ENCODE data around the gene KLHL42. TPM values are rescaled to one million over a fixed set of nuclear protein-coding genes. Genes with fewer than 3 reads are reported as not detected.
A peak's percentile ranks its signal among the peaks of the same experiment; 100 is the strongest.

KLHL42 gene
- total and polyA plus RNA-seq, 4 donors = 7.5 to 32.5 (median 15.3) TPM

DNA sequence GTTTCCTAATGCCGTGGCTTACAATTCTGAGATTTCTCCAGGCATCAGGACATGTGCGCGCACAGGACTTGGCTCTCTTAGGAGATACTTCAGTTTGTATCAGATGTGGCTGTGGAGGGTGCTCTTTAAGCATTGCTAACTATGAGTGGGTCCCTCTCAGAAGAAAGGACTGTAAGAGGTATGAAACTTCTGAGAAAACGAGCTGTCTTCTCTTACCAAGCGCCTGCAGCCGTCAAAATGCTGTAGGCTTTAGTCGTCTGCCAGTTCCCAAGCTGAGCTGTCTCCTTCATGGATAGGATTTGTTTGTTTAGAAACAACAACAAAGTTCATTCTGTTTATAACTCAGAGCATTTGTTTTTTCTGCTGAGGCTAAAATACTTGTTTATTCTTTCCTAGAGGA is 16.1 kb downstream of the KLHL42 start:
- TF ChIP-seq, protein P1, sequence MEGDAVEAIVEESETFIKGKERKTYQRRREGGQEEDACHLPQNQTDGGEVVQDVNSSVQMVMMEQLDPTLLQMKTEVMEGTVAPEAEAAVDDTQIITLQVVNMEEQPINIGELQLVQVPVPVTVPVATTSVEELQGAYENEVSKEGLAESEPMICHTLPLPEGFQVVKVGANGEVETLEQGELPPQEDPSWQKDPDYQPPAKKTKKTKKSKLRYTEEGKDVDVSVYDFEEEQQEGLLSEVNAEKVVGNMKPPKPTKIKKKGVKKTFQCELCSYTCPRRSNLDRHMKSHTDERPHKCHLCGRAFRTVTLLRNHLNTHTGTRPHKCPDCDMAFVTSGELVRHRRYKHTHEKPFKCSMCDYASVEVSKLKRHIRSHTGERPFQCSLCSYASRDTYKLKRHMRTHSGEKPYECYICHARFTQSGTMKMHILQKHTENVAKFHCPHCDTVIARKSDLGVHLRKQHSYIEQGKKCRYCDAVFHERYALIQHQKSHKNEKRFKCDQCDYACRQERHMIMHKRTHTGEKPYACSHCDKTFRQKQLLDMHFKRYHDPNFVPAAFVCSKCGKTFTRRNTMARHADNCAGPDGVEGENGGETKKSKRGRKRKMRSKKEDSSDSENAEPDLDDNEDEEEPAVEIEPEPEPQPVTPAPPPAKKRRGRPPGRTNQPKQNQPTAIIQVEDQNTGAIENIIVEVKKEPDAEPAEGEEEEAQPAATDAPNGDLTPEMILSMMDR (IDR thresholded peaks at IDR 0.05; ENCODE audit: control extremely low read depth, extremely low read depth) = no peak
- no peak overlapping the region for H3K27ac ChIP-seq (ENCODE audit: low read depth in 1 of 2, low read length in 1 of 2)

DNA sequence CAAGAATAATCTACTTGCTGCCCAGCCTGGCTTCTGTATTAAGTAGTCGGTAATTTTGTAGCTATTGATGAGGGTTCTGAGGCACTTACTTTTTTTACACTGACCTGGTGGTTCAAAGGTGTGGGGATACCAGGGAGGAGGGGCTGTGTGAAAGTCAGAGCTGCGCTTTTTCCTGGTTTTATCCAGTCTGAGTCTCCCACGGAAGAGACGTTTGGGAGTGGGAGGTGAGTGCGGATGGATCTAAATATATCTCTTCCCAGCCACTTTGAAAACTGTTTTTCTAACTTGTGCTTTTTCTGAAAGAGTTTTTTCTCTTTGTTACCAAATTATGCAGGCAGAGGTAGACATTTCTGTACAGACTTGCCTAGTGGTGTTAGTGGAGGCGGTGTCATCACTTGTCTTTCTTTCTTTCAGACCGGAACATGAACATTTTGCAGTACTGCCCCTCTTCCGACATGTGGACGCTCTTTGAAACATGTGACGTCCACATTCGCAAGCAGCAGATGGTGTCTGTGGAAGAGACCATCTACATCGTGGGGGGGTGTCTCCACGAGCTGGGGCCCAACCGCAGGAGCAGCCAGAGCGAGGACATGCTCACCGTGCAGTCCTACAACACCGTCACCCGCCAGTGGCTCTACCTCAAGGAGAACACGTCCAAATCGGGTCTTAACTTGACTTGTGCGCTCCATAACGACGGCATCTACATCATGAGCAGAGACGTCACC is 17.4 kb downstream of the KLHL42 start:
- Histone ChIP-seq H3K9ac (ENCODE audit: insufficient read depth in 1 of 2, low read length in 2 of 2) (no peak overlapping the region), H3K4me3 (no peak overlapping the region), H3K4me1 (ENCODE audit: control insufficient read depth in 5 of 5, insufficient read depth in 5 of 5, low read length in 5 of 5) (peaks cover 0 to 4% (median 0%) of the 10 kb centered on the region in 5 donors), H3K9me3 (ENCODE audit: control insufficient read depth in 4 of 4, insufficient read depth in 3 of 4, low read length in 3 of 4) (no peaks in the 10 kb centered on the region), H3K27ac (ENCODE audit: low read depth in 1 of 2, low read length in 1 of 2) (no peak overlapping the region), H3K27me3 (ENCODE audit: control insufficient read depth in 3 of 3, insufficient read depth in 3 of 3, low read length in 2 of 3) (no peaks in the 10 kb centered on the region), H3K36me3 (ENCODE audit: control insufficient read depth in 4 of 4, insufficient read depth in 4 of 4, low read length in 4 of 4) (peaks cover 10 to 35% (median 27%) of the 10 kb centered on the region in 4 donors)
- WGBS, 2 donors = 93 to 96% methylated on average over 24 of the region's 24 CpGs
- DNase-seq (no peak), ATAC-seq (ENCODE audit: insufficient read depth, low FRiP score) (no peak)
- TF ChIP-seq, protein P1 (IDR thresholded peaks at IDR 0.05; ENCODE audit: control extremely low read depth, extremely low read depth) = no peak

More for the DNA sequence above, 16.1 kb downstream of the KLHL42 start:
- Histone ChIP-seq H3K9me3 (ENCODE audit: control insufficient read depth in 4 of 4, insufficient read depth in 3 of 4, low read length in 3 of 4) (no peaks in the 10 kb centered on the region), H3K27me3 (ENCODE audit: control insufficient read depth in 3 of 3, insufficient read depth in 3 of 3, low read length in 2 of 3) (no peaks in the 10 kb centered on the region), H3K4me3 (no peak overlapping the region), H3K4me1 (ENCODE audit: control insufficient read depth in 5 of 5, insufficient read depth in 5 of 5, low read length in 5 of 5) (peaks cover 0 to 4% (median 0%) of the 10 kb centered on the region in 5 donors), H3K9ac (ENCODE audit: insufficient read depth in 1 of 2, low read length in 2 of 2) (no peak overlapping the region), H3K36me3 (ENCODE audit: control insufficient read depth in 4 of 4, insufficient read depth in 4 of 4, low read length in 4 of 4) (peaks cover 17 to 41% (median 30%) of the 10 kb centered on the region in 4 donors)
- ATAC-seq (ENCODE audit: insufficient read depth, low FRiP score) = no peak
- WGBS, 2 donors = 79 to 84% methylated on average over 7 of the region's 7 CpGs
- peak; percentile 46 to 84 (median 75) for DNase-seq

DNA sequence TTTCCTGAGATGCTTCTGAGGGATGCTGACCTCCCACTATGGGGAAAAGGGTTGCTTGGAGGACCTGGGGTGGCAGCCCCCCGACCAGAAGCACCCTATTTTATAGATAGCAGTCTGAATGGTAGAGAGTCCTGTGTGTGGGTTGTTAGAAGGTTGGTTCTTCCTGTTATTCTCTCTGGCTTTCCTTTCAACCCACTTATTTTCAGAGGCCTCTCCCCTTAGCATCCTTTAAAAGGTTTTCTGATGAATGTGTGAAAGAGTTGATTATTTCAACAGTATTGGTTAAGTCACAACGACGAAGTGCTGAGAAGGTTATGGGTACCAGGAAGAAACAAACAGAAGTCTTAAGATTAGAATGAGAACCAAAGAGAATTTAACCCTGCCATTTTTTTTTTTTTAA is 20.8 kb downstream of the KLHL42 start:
- Histone ChIP-seq H3K36me3 (ENCODE audit: control insufficient read depth in 4 of 4, insufficient read depth in 4 of 4, low read length in 4 of 4) (peaks cover 5 to 17% (median 16%) of the 10 kb centered on the region in 4 donors), H3K9ac (ENCODE audit: insufficient read depth in 1 of 2, low read length in 2 of 2) (no peak overlapping the region), H3K4me1 (ENCODE audit: control insufficient read depth in 5 of 5, insufficient read depth in 5 of 5, low read length in 5 of 5) (peaks cover 0 to 3% (median 0%) of the 10 kb centered on the region in 5 donors), H3K9me3 (ENCODE audit: control insufficient read depth in 4 of 4, insufficient read depth in 3 of 4, low read length in 3 of 4) (no peaks in the 10 kb centered on the region), H3K27me3 (ENCODE audit: control insufficient read depth in 3 of 3, insufficient read depth in 3 of 3, low read length in 2 of 3) (no peaks in the 10 kb centered on the region), H3K4me3 (no peak overlapping the region), H3K27ac (ENCODE audit: low read depth in 1 of 2, low read length in 1 of 2) (no peak overlapping the region)
- 82 to 88% methylated on average over 3 of the region's 3 CpGs for WGBS, 2 donors
- DNase-seq (no peak), ATAC-seq (ENCODE audit: insufficient read depth, low FRiP score) (no peak)
- TF ChIP-seq, protein P1 (IDR thresholded peaks at IDR 0.05; ENCODE audit: control extremely low read depth, extremely low read depth) = no peak

Data from lung (tissue), 12 donors.